Amygdala (tissue), 56 donors: ENCODE data around the gene TEAD1.

Experiments used
- DNase-seq, 56 donors: peaks; one replicate each; lab custom pipeline; 2025; lab: John Stamatoyannopoulos, UW

The TEAD1 gene

GRCh38 chr11:12803086-12803826, 129.0 kb downstream of the TEAD1 start:
- DNase-seq, result no peak

- no peak for DNase-seq
Observed at GRCh38 chr11:12806113-12806512, 131.9 kb downstream of the TEAD1 start.

GRCh38 chr11:12807621-12808020, 133.4 kb downstream of the TEAD1 start:
- DNase-seq, result no peak

GRCh38 chr11:12808519-12808918, 134.3 kb downstream of the TEAD1 start:
- DNase-seq, result no peak

GRCh38 chr11:12809364-12809763, 135.1 kb downstream of the TEAD1 start:
- DNase-seq, result no peak

- DNase-seq, result no peak
Observed at GRCh38 chr11:12809864-12810567, 135.8 kb downstream of the TEAD1 start.

- DNase-seq, result no peak
Observed at GRCh38 chr11:12810568-12810894, 136.3 kb downstream of the TEAD1 start.

- no peak for DNase-seq
Observed at GRCh38 chr11:12811861-12812260, 137.6 kb downstream of the TEAD1 start.

- no peak for DNase-seq
Observed at GRCh38 chr11:12812849-12813248, 138.6 kb downstream of the TEAD1 start.

GRCh38 chr11:12813371-12814225, 139.4 kb downstream of the TEAD1 start:
- DNase-seq, result no peak

- DNase-seq, result no peak
Observed at GRCh38 chr11:12815129-12815480, 140.9 kb downstream of the TEAD1 start.

GRCh38 chr11:12815931-12816494, 141.8 kb downstream of the TEAD1 start:
- no peak for DNase-seq

- no peak for DNase-seq
Observed at GRCh38 chr11:12817681-12818332, 143.6 kb downstream of the TEAD1 start.

GRCh38 chr11:12818333-12819015, 144.3 kb downstream of the TEAD1 start:
- no peak for DNase-seq

- no peak for DNase-seq
Observed at GRCh38 chr11:12822392-12823022, 148.3 kb downstream of the TEAD1 start.

GRCh38 chr11:12824281-12825041, 150.2 kb downstream of the TEAD1 start:
- no peak for DNase-seq

GRCh38 chr11:12826441-12826840, 152.2 kb downstream of the TEAD1 start:
- DNase-seq, result no peak

GRCh38 chr11:12827369-12827768, 153.1 kb downstream of the TEAD1 start:
- DNase-seq, result no peak
